Epithelial cell of proximal tubule (primary cell): ENCODE results near the gene ABCA7. TPM values are rescaled to one million over a fixed set of nuclear protein-coding genes. Genes with fewer than 3 reads are reported as not detected.

Source experiments
- DNase-seq: peaks from one replicate; pipeline ENCODE4 v3.0.0-alpha.2; 2011; ENCODE audit warnings: low read depth
- H3K4me3 ChIP-seq: 2 replicates; pipeline ENCODE4 v1.5.1; 2011; ENCODE audit warnings: low read depth, mild to moderate bottlenecking, low read length
- CTCF ChIP-seq: conservative IDR thresholded peaks from 2 replicates; pipeline ENCODE4 v1.5.1; 2012; ENCODE audit warnings: low read depth, mild to moderate bottlenecking, low read length
- total RNA-seq: library from RNA; depleted of rRNA; stranded (reverse); fragments of >200 nt; gene quantifications from 2 replicates; pipeline ENCODE4 v1.2.3, GENCODE V29; 2015

Gene ABCA7
- total RNA-seq, 1 donor from 2014 or later = 9.7 TPM

DNA sequence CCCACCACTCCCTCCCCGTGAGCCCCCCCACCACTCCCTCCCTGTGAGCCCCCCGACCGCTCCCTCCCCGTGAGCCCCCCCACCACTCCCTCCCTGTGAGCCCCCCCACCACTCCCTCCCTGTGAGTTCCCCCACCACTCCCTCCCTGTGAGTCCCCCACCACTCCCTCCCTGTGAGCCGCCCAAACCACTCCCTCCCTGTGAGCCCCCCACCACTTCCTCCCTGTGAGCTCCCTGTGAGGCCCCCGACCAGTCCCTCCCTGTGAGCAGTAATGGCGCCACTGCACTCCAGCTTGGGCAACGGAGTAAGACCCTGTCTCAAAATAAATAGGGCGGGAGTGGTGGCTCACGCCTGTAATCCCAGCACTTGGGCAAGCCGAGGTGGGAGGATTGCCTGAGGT lies 9.9 kb downstream of the ABCA7 start:
- no peak overlapping the region for H3K4me3 ChIP-seq
- DNase-seq = no peak
- no peak for TF ChIP-seq CTCF

DNA sequence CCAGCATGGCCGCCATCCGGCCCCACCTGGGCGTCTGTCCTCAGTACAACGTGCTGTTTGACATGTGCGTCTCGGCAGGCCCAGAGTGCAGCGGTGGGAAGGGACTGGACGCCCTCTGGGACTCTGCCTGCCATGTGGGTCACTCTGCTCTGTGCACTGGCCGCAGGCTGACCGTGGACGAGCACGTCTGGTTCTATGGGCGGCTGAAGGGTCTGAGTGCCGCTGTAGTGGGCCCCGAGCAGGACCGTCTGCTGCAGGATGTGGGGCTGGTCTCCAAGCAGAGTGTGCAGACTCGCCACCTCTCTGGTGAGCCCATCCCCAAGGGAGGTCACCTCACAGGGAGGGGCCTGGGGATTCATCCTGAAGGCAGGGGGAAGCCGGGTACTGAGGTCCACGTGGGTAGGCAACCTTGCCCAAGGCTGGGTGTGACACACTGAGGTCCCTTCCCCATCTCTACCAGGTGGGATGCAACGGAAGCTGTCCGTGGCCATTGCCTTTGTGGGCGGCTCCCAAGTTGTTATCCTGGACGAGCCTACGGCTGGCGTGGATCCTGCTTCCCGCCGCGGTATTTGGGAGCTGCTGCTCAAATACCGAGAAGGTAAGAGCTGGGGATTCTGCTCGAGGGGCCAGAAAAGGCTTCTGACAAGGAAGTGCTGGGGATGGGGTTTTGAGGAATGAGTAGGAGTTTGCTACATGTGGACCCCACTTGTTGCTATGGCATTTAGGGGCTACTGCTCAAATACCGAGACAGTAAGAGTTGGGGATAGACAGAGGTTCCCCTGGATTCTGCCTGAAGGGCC lies 11.3 kb downstream of the ABCA7 start:
- TF ChIP-seq CTCF = no peak
- no peak for DNase-seq

DNA sequence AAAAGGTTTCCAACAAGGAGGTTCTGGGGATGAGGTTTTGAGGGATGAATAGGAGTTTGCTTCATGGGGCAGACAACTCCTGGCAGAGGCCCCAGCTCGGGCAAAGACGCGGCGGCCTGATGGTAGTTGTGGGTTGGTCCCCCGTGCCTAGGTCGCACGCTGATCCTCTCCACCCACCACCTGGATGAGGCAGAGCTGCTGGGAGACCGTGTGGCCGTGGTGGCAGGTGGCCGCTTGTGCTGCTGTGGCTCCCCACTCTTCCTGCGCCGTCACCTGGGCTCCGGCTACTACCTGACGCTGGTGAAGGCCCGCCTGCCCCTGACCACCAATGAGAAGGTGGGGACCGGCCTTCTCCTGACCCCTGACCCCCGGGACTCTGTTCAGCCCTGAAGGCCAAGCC lies 11.9 kb downstream of the ABCA7 start:
- no peak for DNase-seq
- no peak overlapping the region for H3K4me3 ChIP-seq
- no peak for TF ChIP-seq CTCF

More for the DNA sequence above, 11.3 kb downstream of the ABCA7 start:
- H3K4me3 ChIP-seq = no peak overlapping the region

GRCh38 chr19:1052349-1052975 lies 12.6 kb downstream of the ABCA7 start:
- no peak overlapping the region for H3K4me3 ChIP-seq
- no peak for DNase-seq
- TF ChIP-seq CTCF = no peak

- DNase-seq = no peak
- no peak overlapping the region for H3K4me3 ChIP-seq
- TF ChIP-seq CTCF = no peak
Observed at GRCh38 chr19:1053176-1054101, 13.5 kb downstream of the ABCA7 start.

GRCh38 chr19:1054102-1055027 lies 14.5 kb downstream of the ABCA7 start:
- no peak overlapping the region for H3K4me3 ChIP-seq
- no peak for DNase-seq
- no peak for TF ChIP-seq CTCF
